ENCODE results near the gene SCD5. TPM values are rescaled to one million over a fixed set of nuclear protein-coding genes. Genes with fewer than 3 reads are reported as not detected.

The SCD5 gene
- total RNA-seq, 1 donor from 2014 or later = 23.9 TPM

GRCh38 chr4:82726596-82726995, 72.0 kb downstream of the SCD5 start:
- no peak for DNase-seq (ENCODE audit: extremely low spot score, unreplicated experiment)
- no peaks in the 10 kb centered on the region for H3K36me3 Mint-ChIP-seq (ENCODE audit: unreplicated experiment)
- no peak overlapping the region for H3K4me3 Mint-ChIP-seq (ENCODE audit: unreplicated experiment)
- no peaks in the 10 kb centered on the region for H3K27me3 Mint-ChIP-seq (ENCODE audit: unreplicated experiment)
- H3K4me1 Mint-ChIP-seq (ENCODE audit: unreplicated experiment) = peaks cover 24% of the 10 kb centered on the region
- no peaks in the 10 kb centered on the region for H3K9me3 Mint-ChIP-seq (ENCODE audit: unreplicated experiment)
- no peak overlapping the region for H3K27ac Mint-ChIP-seq (ENCODE audit: unreplicated experiment)
- no peak for TF ChIP-seq CTCF (IDR thresholded peaks at IDR 0.05)

- no peaks in the 10 kb centered on the region for H3K27me3 Mint-ChIP-seq (ENCODE audit: unreplicated experiment)
- TF ChIP-seq CTCF (IDR thresholded peaks at IDR 0.05) = peak; percentile 66
- H3K27ac Mint-ChIP-seq (ENCODE audit: unreplicated experiment) = no peak overlapping the region
- H3K4me1 Mint-ChIP-seq (ENCODE audit: unreplicated experiment) = peaks cover 7% of the 10 kb centered on the region
- no peaks in the 10 kb centered on the region for H3K9me3 Mint-ChIP-seq (ENCODE audit: unreplicated experiment)
- H3K36me3 Mint-ChIP-seq (ENCODE audit: unreplicated experiment) = peaks cover 2% of the 10 kb centered on the region
- H3K4me3 Mint-ChIP-seq (ENCODE audit: unreplicated experiment) = no peak overlapping the region
- DNase-seq (ENCODE audit: extremely low spot score, unreplicated experiment) = no peak
Observed at GRCh38 chr4:82721819-82722423, 76.7 kb downstream of the SCD5 start.

- no peaks in the 10 kb centered on the region for H3K27me3 Mint-ChIP-seq (ENCODE audit: unreplicated experiment)
- peaks cover 8% of the 10 kb centered on the region for H3K4me1 Mint-ChIP-seq (ENCODE audit: unreplicated experiment)
- H3K27ac Mint-ChIP-seq (ENCODE audit: unreplicated experiment) = no peak overlapping the region
- no peak for DNase-seq (ENCODE audit: extremely low spot score, unreplicated experiment)
- H3K9me3 Mint-ChIP-seq (ENCODE audit: unreplicated experiment) = no peaks in the 10 kb centered on the region
- H3K36me3 Mint-ChIP-seq (ENCODE audit: unreplicated experiment) = peaks cover 2% of the 10 kb centered on the region
- TF ChIP-seq CTCF (IDR thresholded peaks at IDR 0.05) = no peak
- no peak overlapping the region for H3K4me3 Mint-ChIP-seq (ENCODE audit: unreplicated experiment)
Observed at GRCh38 chr4:82718162-82718940, 80.2 kb downstream of the SCD5 start.

- DNase-seq (ENCODE audit: extremely low spot score, unreplicated experiment) = no peak
- no peak overlapping the region for H3K4me3 Mint-ChIP-seq (ENCODE audit: unreplicated experiment)
- H3K4me1 Mint-ChIP-seq (ENCODE audit: unreplicated experiment) = peaks cover 7% of the 10 kb centered on the region
- peaks cover 2% of the 10 kb centered on the region for H3K36me3 Mint-ChIP-seq (ENCODE audit: unreplicated experiment)
- no peaks in the 10 kb centered on the region for H3K9me3 Mint-ChIP-seq (ENCODE audit: unreplicated experiment)
- no peak for TF ChIP-seq CTCF (IDR thresholded peaks at IDR 0.05)
- H3K27ac Mint-ChIP-seq (ENCODE audit: unreplicated experiment) = no peak overlapping the region
- H3K27me3 Mint-ChIP-seq (ENCODE audit: unreplicated experiment) = no peaks in the 10 kb centered on the region
Observed at GRCh38 chr4:82715731-82716617, 82.6 kb downstream of the SCD5 start.

Data from osteocyte (in vitro differentiated cells).